Neuronal stem cell (in vitro differentiated cells): Measurements from ENCODE around the gene ADAMTSL1.

Source experiments
- DNase-seq: peaks from one replicate; pipeline ENCODE4 v3.0.0-alpha.2; 2013; ENCODE audit warnings: low spot score
- H2AFZ ChIP-seq: one replicate; pipeline ENCODE4 v1.6.1; 2013; ENCODE audit warnings: mild to moderate bottlenecking, low read length, inconsistent platforms
- H2AK5ac ChIP-seq: 2 replicates; pipeline ENCODE4 v1.6.1; 2013; ENCODE audit warnings: low read depth, mild to moderate bottlenecking, inconsistent platforms, low read length, moderate library complexity, mixed read lengths
- H2BK120ac ChIP-seq: 2 replicates; pipeline ENCODE4 v1.6.1; 2013; ENCODE audit warnings: low read depth, mild to moderate bottlenecking, inconsistent platforms, low read length, moderate library complexity, mixed read lengths
- H2BK12ac ChIP-seq: one replicate; pipeline ENCODE4 v1.6.1; 2013; ENCODE audit warnings: low read length, inconsistent platforms
- H2BK15ac ChIP-seq: 2 replicates; pipeline ENCODE4 v1.6.1; 2013; ENCODE audit warnings: mild to moderate bottlenecking, low read length, inconsistent platforms, mixed read lengths
- H2BK5ac ChIP-seq: one replicate; pipeline ENCODE4 v1.6.1; 2013; ENCODE audit warnings: inconsistent platforms, mild to moderate bottlenecking, low read length, moderate library complexity
- H3K14ac ChIP-seq: one replicate; pipeline ENCODE4 v1.6.1; 2013; ENCODE audit warnings: low read length, inconsistent platforms
- H3K18ac ChIP-seq: 2 replicates; pipeline ENCODE4 v1.6.1; 2013; ENCODE audit warnings: low read length, inconsistent platforms
- H3K23ac ChIP-seq: 2 replicates; pipeline ENCODE4 v1.6.1; 2013; ENCODE audit warnings: low read depth, mild to moderate bottlenecking, mixed read lengths, low read length, inconsistent platforms; ENCODE audit not compliant: poor library complexity
- H3K27ac ChIP-seq: replicated peaks from 3 replicates; pipeline ENCODE4 v1.5.1; 2013; ENCODE audit warnings: low read length, inconsistent platforms
- H3K27me3 ChIP-seq, 3 experiments: 2 replicates each; pipeline ENCODE4 v1.6.1; 2013; ENCODE audit warnings: low read length in 3 of 3, mild to moderate bottlenecking in 2 of 3, inconsistent platforms in 1 of 3, low read depth in 1 of 3, mixed read lengths in 1 of 3, moderate library complexity in 1 of 3; ENCODE audit not compliant: control insufficient read depth in 3 of 3, insufficient read depth in 3 of 3
- H3K36me3 ChIP-seq, 2 donors: replicated peaks in 1 of 2; 2 replicates each; pipeline ENCODE4 v1.6.1; 2013; ENCODE audit warnings: low read length in 2 of 2; ENCODE audit not compliant: control insufficient read depth in 2 of 2, insufficient read depth in 2 of 2
- H3K4ac ChIP-seq: 2 replicates; pipeline ENCODE4 v1.6.1; 2013; ENCODE audit warnings: inconsistent platforms, mild to moderate bottlenecking, low read length, moderate library complexity
- H3K4me1 ChIP-seq, 2 donors: 1 replicate in 1 of 2; 2 replicates in 1 of 2; pipeline ENCODE4 v1.6.1; 2013; ENCODE audit warnings: low read length in 2 of 2, low read depth in 1 of 2; ENCODE audit not compliant: control insufficient read depth in 2 of 2, insufficient read depth in 1 of 2
- H3K4me2 ChIP-seq: one replicate; pipeline ENCODE4 v1.6.1; 2013; ENCODE audit warnings: mild to moderate bottlenecking, low read length, inconsistent platforms; ENCODE audit not compliant: insufficient read depth, poor library complexity, severe bottlenecking
- H3K4me3 ChIP-seq, 2 donors: 2 replicates each; pipeline ENCODE4 v1.5.1; 2013; ENCODE audit warnings: low read length in 2 of 2, mild to moderate bottlenecking in 2 of 2, inconsistent platforms in 1 of 2, moderate library complexity in 1 of 2
- H3K79me1 ChIP-seq: one replicate; pipeline ENCODE4 v1.6.1; 2013; ENCODE audit warnings: low read depth, mild to moderate bottlenecking, inconsistent platforms, low read length, moderate library complexity
- H3K9ac ChIP-seq: one replicate; pipeline ENCODE4 v1.6.1; 2013; ENCODE audit warnings: mild to moderate bottlenecking, low read depth, low read length, inconsistent platforms; ENCODE audit not compliant: poor library complexity
- H3K9me3 ChIP-seq, 2 donors: replicated peaks in 1 of 2; 2 replicates each; pipeline versions ENCODE3 to v1.6.1; 2013; ENCODE audit warnings: low read length in 2 of 2, mild to moderate bottlenecking in 2 of 2, inconsistent platforms in 1 of 2, low read depth in 1 of 2, mixed read lengths in 1 of 2, moderate library complexity in 1 of 2; ENCODE audit not compliant: control insufficient read depth in 2 of 2, insufficient read depth in 1 of 2
- H4K8ac ChIP-seq: one replicate; pipeline ENCODE4 v1.6.1; 2013; ENCODE audit warnings: low read depth, mild to moderate bottlenecking, inconsistent platforms, low read length, moderate library complexity
- H4K91ac ChIP-seq: one replicate; pipeline ENCODE4 v1.6.1; 2013; ENCODE audit warnings: low read length, low read depth, mild to moderate bottlenecking, inconsistent platforms; ENCODE audit not compliant: poor library complexity
- WGBS, 2 donors: extraction: QIAGEN DNeasy Blood & Tissue Kit; methylation state at CpG; one replicate each; pipeline ENCODE4 v1.1.7; 2013; ENCODE audit warnings: missing lambda C conversion rate in 2 of 2, mixed read lengths in 1 of 2; ENCODE audit not compliant: insufficient read length in 2 of 2, insufficient replicate concordance in 1 of 2; ENCODE audit errors: extremely low coverage in 2 of 2; 5-methylcytosine and 5-hydroxymethylcytosine counted together

Gene ADAMTSL1

GRCh38 chr9:18786911-18787650 is 313.1 kb downstream of the ADAMTSL1 start:
- H4K91ac ChIP-seq, result no peak overlapping the region
- no CpG with 5 or more reads among the region's 2 CpGs for WGBS, 2 donors
- no peak overlapping the region for H3K23ac ChIP-seq
- no peak overlapping the region for H3K4me2 ChIP-seq
- no peak overlapping the region for H3K9ac ChIP-seq
- H2BK5ac ChIP-seq, result no peak overlapping the region
- no peak overlapping the region for H3K4ac ChIP-seq
- H2BK15ac ChIP-seq, result no peak overlapping the region
- no peaks in the 10 kb centered on the region for H3K36me3 ChIP-seq
- H4K8ac ChIP-seq, result no peak overlapping the region
- DNase-seq, result no peak
- H3K4me1 ChIP-seq, result no peaks in the 10 kb centered on the region
- H3K79me1 ChIP-seq, result no peaks in the 10 kb centered on the region
- H2AK5ac ChIP-seq, result no peak overlapping the region
- no peak overlapping the region for H3K27ac ChIP-seq
- no peak overlapping the region for H2AFZ ChIP-seq
- no peak overlapping the region for H3K14ac ChIP-seq
- H2BK12ac ChIP-seq, result no peak overlapping the region
- no peak overlapping the region for H3K18ac ChIP-seq
- H3K4me3 ChIP-seq, result no peak overlapping the region
- H2BK120ac ChIP-seq, result no peak overlapping the region
- H3K27me3 ChIP-seq, result no peaks in the 10 kb centered on the region
- no peaks in the 10 kb centered on the region for H3K9me3 ChIP-seq

- Histone ChIP-seq H3K27ac (no peak overlapping the region), H3K4me1 (peaks cover 0 to under 1% of the 10 kb centered on the region in 2 donors), H4K91ac (no peak overlapping the region), H2BK12ac (no peak overlapping the region), H3K4me2 (no peak overlapping the region), H3K27me3 (no peaks in the 10 kb centered on the region), H3K9ac (no peak overlapping the region), H2BK120ac (no peak overlapping the region), H3K4me3 (no peak overlapping the region), H2BK5ac (no peak overlapping the region), H3K23ac (no peak overlapping the region), H2BK15ac (no peak overlapping the region), H3K36me3 (no peaks in the 10 kb centered on the region), H3K4ac (no peak overlapping the region), H3K79me1 (no peaks in the 10 kb centered on the region), H2AK5ac (no peak overlapping the region), H4K8ac (no peak overlapping the region), H3K18ac (no peak overlapping the region), H2AFZ (no peak overlapping the region), H3K14ac (no peak overlapping the region), H3K9me3 (no peaks in the 10 kb centered on the region)
- WGBS, 2 donors, result no CpG with 5 or more reads among the region's 10 CpGs
- no peak for DNase-seq
Measured at GRCh38 chr9:18788256-18788655, 314.3 kb downstream of the ADAMTSL1 start.

- H3K9ac ChIP-seq, result no peak overlapping the region
- H2BK5ac ChIP-seq, result no peak overlapping the region
- no peak overlapping the region for H3K23ac ChIP-seq
- H3K18ac ChIP-seq, result no peak overlapping the region
- no peak overlapping the region for H2BK15ac ChIP-seq
- H3K9me3 ChIP-seq, result no peaks in the 10 kb centered on the region
- H3K4ac ChIP-seq, result no peak overlapping the region
- H2AK5ac ChIP-seq, result no peak overlapping the region
- H3K14ac ChIP-seq, result no peak overlapping the region
- DNase-seq, result peak; percentile 42
- H2BK12ac ChIP-seq, result no peak overlapping the region
- H4K91ac ChIP-seq, result no peak overlapping the region
- no peak overlapping the region for H2AFZ ChIP-seq
- H3K27me3 ChIP-seq, result no peaks in the 10 kb centered on the region
- WGBS, 2 donors, result no CpG with 5 or more reads among the region's 5 CpGs
- no peak overlapping the region for H4K8ac ChIP-seq
- H3K4me2 ChIP-seq, result no peak overlapping the region
- H3K4me1 ChIP-seq, result peaks cover 2 to 12% of the 10 kb centered on the region in 2 donors
- H3K27ac ChIP-seq, result no peak overlapping the region
- H3K36me3 ChIP-seq, result no peaks in the 10 kb centered on the region
- no peak overlapping the region for H2BK120ac ChIP-seq
- H3K79me1 ChIP-seq, result no peaks in the 10 kb centered on the region
- no peak overlapping the region for H3K4me3 ChIP-seq
Measured at GRCh38 chr9:18791074-18791473, 317.1 kb downstream of the ADAMTSL1 start.

GRCh38 chr9:18793122-18793521 is 319.2 kb downstream of the ADAMTSL1 start:
- no CpG with 5 or more reads among the region's 2 CpGs for WGBS, 2 donors
- Histone ChIP-seq H3K9ac (no peak overlapping the region), H3K4ac (no peak overlapping the region), H3K27me3 (no peaks in the 10 kb centered on the region), H4K8ac (no peak overlapping the region), H3K27ac (no peak overlapping the region), H4K91ac (no peak overlapping the region), H2BK120ac (no peak overlapping the region), H2BK15ac (no peak overlapping the region), H2BK12ac (no peak overlapping the region), H2AFZ (no peak overlapping the region), H3K4me3 (no peak overlapping the region), H3K36me3 (no peaks in the 10 kb centered on the region), H3K18ac (no peak overlapping the region), H2AK5ac (no peak overlapping the region), H3K23ac (no peak overlapping the region), H2BK5ac (no peak overlapping the region), H3K14ac (no peak overlapping the region), H3K9me3 (no peaks in the 10 kb centered on the region), H3K4me1 (peaks cover 2 to 24% of the 10 kb centered on the region in 2 donors), H3K4me2 (no peak overlapping the region), H3K79me1 (no peaks in the 10 kb centered on the region)
- no peak for DNase-seq
